Stimulated activated CD4-positive, alpha-beta T cell treated with anti-CD3 and anti-CD28 coated beads, Interleukin-4, amount 100 ng/mL, for 1 hour (primary cell): ENCODE data around the gene DUS2.
"Not testable (repeated sequence)": the region's sequence is repeated elsewhere in the genome, so short reads cannot be mapped to it uniquely, and the experiment has no call there.

Source experiments
- DNase-seq: peaks from one replicate; pipeline ENCODE4 v3.0.0-alpha.2; 2020

The DUS2 gene

GRCh38 chr16:67998779-67999688 is 24.1 kb upstream of the DUS2 start, which contains the start of gene DPEP2:
Gene DPEP2 (minus strand): TSS chr16:67999484. CDS start chr16:67993212, 6,272 bp downstream.
- DNase-seq = peak; percentile 36

GRCh38 chr16:67999985-68000384 is 23.1 kb upstream of the DUS2 start:
- DNase-seq = no peak

GRCh38 chr16:68000450-68000849 is 22.6 kb upstream of the DUS2 start:
- no peak for DNase-seq

GRCh38 chr16:68003031-68003430 is 20.1 kb upstream of the DUS2 start:
- no peak for DNase-seq

GRCh38 chr16:68005211-68005610 is 17.9 kb upstream of the DUS2 start:
- no peak for DNase-seq

- no peak for DNase-seq
Observed at GRCh38 chr16:68005786-68006286, 17.2 kb upstream of the DUS2 start.

- DNase-seq = no peak
Observed at GRCh38 chr16:68009157-68009735, 13.8 kb upstream of the DUS2 start.

- DNase-seq = not testable (repeated sequence)
Observed at GRCh38 chr16:68009872-68010271, 13.2 kb upstream of the DUS2 start.

- DNase-seq = no peak
Observed at GRCh38 chr16:68013440-68013839, 9.6 kb upstream of the DUS2 start.

GRCh38 chr16:68015681-68016080 is 7.4 kb upstream of the DUS2 start, which contains the start of gene DPEP2NB:
Gene DPEP2NB (minus strand): TSS chr16:68015911. CDS start chr16:68015770, 141 bp downstream.
- no peak for DNase-seq

GRCh38 chr16:68019167-68019680 is 3.9 kb upstream of the DUS2 start:
- DNase-seq = no peak

GRCh38 chr16:68021490-68021889 is 1.6 kb upstream of the DUS2 start:
- no peak for DNase-seq

- peak; percentile 8 for DNase-seq
Observed at GRCh38 chr16:68022278-68022727, 781 bp upstream of the DUS2 start.

- no peak for DNase-seq
Observed at GRCh38 chr16:68028996-68029395, 5.9 kb downstream of the DUS2 start.

GRCh38 chr16:68030108-68030507 is 7.0 kb downstream of the DUS2 start:
- DNase-seq = not testable (repeated sequence)

GRCh38 chr16:68031951-68032350 is 8.9 kb downstream of the DUS2 start:
- no peak for DNase-seq

GRCh38 chr16:68033101-68033500 is 10.0 kb downstream of the DUS2 start:
- no peak for DNase-seq

GRCh38 chr16:68035227-68035626 is 12.1 kb downstream of the DUS2 start:
- no peak for DNase-seq

- no peak for DNase-seq
Observed at GRCh38 chr16:68037841-68038597, 14.9 kb downstream of the DUS2 start.

- DNase-seq = peak; percentile 88
Observed at GRCh38 chr16:68040506-68041288, 17.6 kb downstream of the DUS2 start.

- no peak for DNase-seq
Observed at GRCh38 chr16:68041783-68042182, 18.7 kb downstream of the DUS2 start.

- DNase-seq = no peak
Observed at GRCh38 chr16:68046106-68046505, 23.0 kb downstream of the DUS2 start.
